Measurements from ENCODE around the gene CCDC7. TPM values are rescaled to one million over a fixed set of nuclear protein-coding genes. Genes with fewer than 3 reads are reported as not detected.

Gene CCDC7
- total RNA-seq, 1 experiment from 2014 or later = 1.2 TPM

DNA sequence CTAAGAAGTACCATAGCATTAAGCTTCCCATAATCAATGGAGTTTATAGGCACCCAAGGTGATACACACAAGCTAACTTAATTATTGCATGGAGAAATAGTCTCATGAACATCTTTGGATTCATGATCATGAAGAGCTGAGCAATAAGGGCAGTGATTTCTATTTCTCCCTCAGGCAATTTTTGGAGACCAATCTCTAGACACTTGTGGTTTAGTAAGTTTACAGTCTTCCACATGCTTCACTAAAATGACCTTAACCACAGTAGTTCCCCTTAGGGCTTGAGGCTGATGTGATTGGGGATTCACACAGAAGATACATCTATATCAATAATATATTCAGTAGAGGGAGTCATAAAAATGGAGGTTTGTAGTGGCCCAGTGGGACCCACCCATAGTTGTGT lies 241.2 kb downstream of the CCDC7 start:
- no peak overlapping the region for H3K4me3 Mint-ChIP-seq (ENCODE audit: unreplicated experiment)
- no peak for DNase-seq
- H3K27ac Mint-ChIP-seq (ENCODE audit: unreplicated experiment) = no peak overlapping the region
- POLR2A ChIA-PET = no interaction called here
- no peaks in the 10 kb centered on the region for H3K36me3 ChIP-seq (ENCODE audit: control insufficient read depth, insufficient read depth, low read length)
- no peaks in the 10 kb centered on the region; the same call in 1 of the 2 replicates for H3K9me3 ChIP-seq
- H3K4me3 ChIP-seq (ENCODE audit: low read depth, low read length) = no peak overlapping the region
- peaks cover 6% of the 10 kb centered on the region for H3K27me3 Mint-ChIP-seq (ENCODE audit: insufficient read depth, unreplicated experiment)
- no peaks in the 10 kb centered on the region for H3K4me1 Mint-ChIP-seq (ENCODE audit: low read depth, unreplicated experiment)
- TF ChIP-seq, protein P1, sequence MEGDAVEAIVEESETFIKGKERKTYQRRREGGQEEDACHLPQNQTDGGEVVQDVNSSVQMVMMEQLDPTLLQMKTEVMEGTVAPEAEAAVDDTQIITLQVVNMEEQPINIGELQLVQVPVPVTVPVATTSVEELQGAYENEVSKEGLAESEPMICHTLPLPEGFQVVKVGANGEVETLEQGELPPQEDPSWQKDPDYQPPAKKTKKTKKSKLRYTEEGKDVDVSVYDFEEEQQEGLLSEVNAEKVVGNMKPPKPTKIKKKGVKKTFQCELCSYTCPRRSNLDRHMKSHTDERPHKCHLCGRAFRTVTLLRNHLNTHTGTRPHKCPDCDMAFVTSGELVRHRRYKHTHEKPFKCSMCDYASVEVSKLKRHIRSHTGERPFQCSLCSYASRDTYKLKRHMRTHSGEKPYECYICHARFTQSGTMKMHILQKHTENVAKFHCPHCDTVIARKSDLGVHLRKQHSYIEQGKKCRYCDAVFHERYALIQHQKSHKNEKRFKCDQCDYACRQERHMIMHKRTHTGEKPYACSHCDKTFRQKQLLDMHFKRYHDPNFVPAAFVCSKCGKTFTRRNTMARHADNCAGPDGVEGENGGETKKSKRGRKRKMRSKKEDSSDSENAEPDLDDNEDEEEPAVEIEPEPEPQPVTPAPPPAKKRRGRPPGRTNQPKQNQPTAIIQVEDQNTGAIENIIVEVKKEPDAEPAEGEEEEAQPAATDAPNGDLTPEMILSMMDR (IDR thresholded peaks at IDR 0.05; ENCODE audit: insufficient read depth in 1 of 2, low read depth in 1 of 2, low read length in 1 of 2, severe bottlenecking in 1 of 2, unreplicated experiment in 1 of 2) = no peak
- CTCF ChIA-PET = no interaction called here
- H3K36me3 Mint-ChIP-seq (ENCODE audit: insufficient read depth, unreplicated experiment) = no peaks in the 10 kb centered on the region
- intact Hi-C loops (cut with micrococcal nuclease; ENCODE audit: unreplicated experiment) = no loop called here
- H3K4me1 ChIP-seq = no peaks in the 10 kb centered on the region
- no peaks in the 10 kb centered on the region for H3K27me3 ChIP-seq (replicated peaks; ENCODE audit: control insufficient read depth, insufficient read depth, low read length)
- no TSS peak for BruUV-seq (replicated peaks)
- no peaks in the 10 kb centered on the region for H3K9me3 Mint-ChIP-seq (ENCODE audit: unreplicated experiment)

DNA sequence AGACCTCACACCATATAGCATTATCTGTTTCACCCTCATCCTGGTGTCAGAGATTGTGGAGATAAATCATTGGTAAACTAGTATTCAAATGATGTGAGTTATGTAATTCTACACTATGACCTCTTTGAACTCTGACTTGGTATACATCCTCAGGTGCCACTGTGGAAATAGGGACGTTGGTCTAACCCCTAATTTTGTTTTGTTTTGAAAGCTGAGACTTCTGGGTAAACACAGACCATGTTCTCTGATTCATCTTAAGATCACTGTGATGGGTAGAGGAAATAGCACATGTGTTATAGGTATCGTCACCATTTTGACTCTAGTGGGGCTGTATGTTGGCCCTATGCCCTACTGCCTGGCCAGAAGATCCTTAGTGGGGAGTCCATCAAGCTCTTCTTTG lies 241.6 kb downstream of the CCDC7 start:
- Histone ChIP-seq H3K27me3 (replicated peaks; ENCODE audit: control insufficient read depth, insufficient read depth, low read length) (no peaks in the 10 kb centered on the region), H3K4me3 (ENCODE audit: low read depth, low read length) (no peak overlapping the region), H3K4me1 (no peaks in the 10 kb centered on the region), H3K9me3 (no peaks in the 10 kb centered on the region; the same call in 1 of the 2 replicates), H3K36me3 (ENCODE audit: control insufficient read depth, insufficient read depth, low read length) (no peaks in the 10 kb centered on the region)
- Mint-ChIP-seq H3K4me3 (ENCODE audit: unreplicated experiment) (no peak overlapping the region), H3K9me3 (ENCODE audit: unreplicated experiment) (no peaks in the 10 kb centered on the region), H3K36me3 (ENCODE audit: insufficient read depth, unreplicated experiment) (no peaks in the 10 kb centered on the region), H3K4me1 (ENCODE audit: low read depth, unreplicated experiment) (no peaks in the 10 kb centered on the region), H3K27ac (ENCODE audit: unreplicated experiment) (no peak overlapping the region), H3K27me3 (ENCODE audit: insufficient read depth, unreplicated experiment) (peaks cover 4% of the 10 kb centered on the region)
- BruUV-seq (replicated peaks) = no TSS peak
- intact Hi-C loops (cut with micrococcal nuclease; ENCODE audit: unreplicated experiment) = no loop called here
- CTCF ChIA-PET = no interaction called here
- DNase-seq = no peak
- POLR2A ChIA-PET = no interaction called here
- TF ChIP-seq, protein P1 (IDR thresholded peaks at IDR 0.05; ENCODE audit: insufficient read depth in 1 of 2, low read depth in 1 of 2, low read length in 1 of 2, severe bottlenecking in 1 of 2, unreplicated experiment in 1 of 2) = no peak

DNA sequence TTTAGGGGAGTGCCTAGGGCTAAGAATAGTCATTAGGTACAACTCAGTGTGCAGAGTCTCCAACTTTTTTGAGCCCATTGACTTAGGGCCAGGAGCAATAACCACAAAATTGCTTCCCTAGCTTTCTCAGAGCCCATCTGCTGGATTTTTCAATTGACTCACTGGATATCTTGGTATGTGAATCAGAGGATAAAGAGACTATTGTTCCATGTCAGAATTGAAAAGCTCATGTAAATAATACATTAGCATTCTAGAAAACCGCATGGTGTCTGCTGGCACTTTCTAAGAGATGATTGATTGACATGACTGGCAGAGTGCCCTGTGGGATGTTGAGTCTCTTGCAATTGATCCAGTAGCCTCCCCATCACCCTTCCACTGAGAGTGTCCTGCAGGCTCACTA lies 246.2 kb downstream of the CCDC7 start:
- H3K36me3 ChIP-seq (ENCODE audit: control insufficient read depth, insufficient read depth, low read length) = no peaks in the 10 kb centered on the region
- BruUV-seq (replicated peaks) = no TSS peak
- no peaks in the 10 kb centered on the region for H3K27me3 ChIP-seq (replicated peaks; ENCODE audit: control insufficient read depth, insufficient read depth, low read length)
- no peaks in the 10 kb centered on the region; the same call in 1 of the 2 replicates for H3K9me3 ChIP-seq
- POLR2A ChIA-PET = no interaction called here
- Mint-ChIP-seq H3K36me3 (ENCODE audit: insufficient read depth, unreplicated experiment) (no peaks in the 10 kb centered on the region), H3K4me3 (ENCODE audit: unreplicated experiment) (no peak overlapping the region), H3K9me3 (ENCODE audit: unreplicated experiment) (no peaks in the 10 kb centered on the region), H3K27me3 (ENCODE audit: insufficient read depth, unreplicated experiment) (no peaks in the 10 kb centered on the region), H3K4me1 (ENCODE audit: low read depth, unreplicated experiment) (no peaks in the 10 kb centered on the region), H3K27ac (ENCODE audit: unreplicated experiment) (no peak overlapping the region)
- no peaks in the 10 kb centered on the region for H3K4me1 ChIP-seq
- no peak for DNase-seq
- intact Hi-C loops (cut with micrococcal nuclease; ENCODE audit: unreplicated experiment) = no loop called here
- TF ChIP-seq, protein P1 (IDR thresholded peaks at IDR 0.05; ENCODE audit: insufficient read depth in 1 of 2, low read depth in 1 of 2, low read length in 1 of 2, severe bottlenecking in 1 of 2, unreplicated experiment in 1 of 2) = no peak
- H3K4me3 ChIP-seq (ENCODE audit: low read depth, low read length) = no peak overlapping the region
- CTCF ChIA-PET = no interaction called here
